Frontal cortex (tissue), 4 donors: Measurements from ENCODE around the gene LAMC1. TPM values are rescaled to one million over a fixed set of nuclear protein-coding genes. Genes with fewer than 3 reads are reported as not detected.
A peak's percentile ranks its signal among the peaks of the same experiment; 100 is the strongest.

ENCODE experiments used
- DNase-seq, 2 donors: peaks; one replicate each; pipeline ENCODE4 v3.0.0; 2012; ENCODE audit warnings: low spot score in 2 of 2
- FAIRE-seq: peaks from 2 replicates; lab custom pipeline; 2012; peaks lifted over from hg19 to GRCh38; lab: Jason Lieb, UNC
- small RNA-seq: library from RNA; depleted of rRNA; stranded (forward); fragments of <200 nt; gene quantifications from one replicate; pipeline ENCODE3, GENCODE V24; 2014
- total RNA-seq: library from RNA; depleted of rRNA; stranded (reverse); fragments of >200 nt; gene quantifications from one replicate; pipeline ENCODE4 v1.2.3, GENCODE V29; 2014
- donor health status: control.
- donor health status: control.
- donor health status: control.

The LAMC1 gene
- total RNA-seq, 1 donor from 2014 or later: 29.3 TPM

GRCh38 chr1:183167676-183168075 is 144.5 kb downstream of the LAMC1 start:
- DNase-seq: no peak
- no peak for FAIRE-seq

DNA sequence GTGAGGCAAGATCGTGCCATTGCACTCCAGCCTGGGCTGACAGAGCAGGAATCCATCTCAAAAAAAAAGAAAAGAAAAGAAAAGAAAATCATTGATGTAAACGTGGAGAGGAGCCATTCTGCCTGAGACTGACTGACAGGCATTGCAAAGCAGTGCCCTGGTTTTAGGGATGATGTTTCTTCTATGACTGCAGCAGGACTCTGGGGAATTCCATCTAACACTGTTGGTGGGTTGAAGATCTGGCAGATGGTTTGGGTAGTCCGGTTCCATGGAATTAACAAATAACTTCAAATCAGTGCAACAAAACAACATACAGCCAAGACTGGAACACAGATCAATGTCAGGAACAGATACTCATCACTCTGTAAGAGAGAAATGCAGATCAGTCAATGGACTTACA is 145.1 kb downstream of the LAMC1 start:
- FAIRE-seq: no peak

DNA sequence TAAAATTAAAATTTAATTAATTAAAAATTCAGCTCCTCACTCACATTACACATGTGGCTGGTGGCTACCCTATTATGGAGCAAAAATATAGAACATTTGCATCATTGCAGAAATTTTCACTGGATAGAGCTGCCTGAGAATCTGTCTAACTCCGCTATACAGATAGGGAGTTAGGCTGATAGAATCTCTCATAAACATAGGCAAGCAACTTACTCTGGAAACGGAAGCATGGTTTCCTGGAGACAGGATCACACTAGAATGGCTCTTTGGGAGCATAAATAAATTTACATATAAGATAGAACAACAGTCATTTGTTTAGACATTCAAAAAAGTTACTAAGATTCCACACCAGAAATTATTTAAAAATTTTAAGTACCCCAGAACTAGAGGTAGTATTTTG is 150.6 kb downstream of the LAMC1 start:
- FAIRE-seq: no peak
- DNase-seq: no peak

More for the DNA sequence above, 145.1 kb downstream of the LAMC1 start:
- no peak for DNase-seq

GRCh38 chr1:183175631-183176030 is 152.4 kb downstream of the LAMC1 start:
- FAIRE-seq: no peak
- DNase-seq: no peak

DNA sequence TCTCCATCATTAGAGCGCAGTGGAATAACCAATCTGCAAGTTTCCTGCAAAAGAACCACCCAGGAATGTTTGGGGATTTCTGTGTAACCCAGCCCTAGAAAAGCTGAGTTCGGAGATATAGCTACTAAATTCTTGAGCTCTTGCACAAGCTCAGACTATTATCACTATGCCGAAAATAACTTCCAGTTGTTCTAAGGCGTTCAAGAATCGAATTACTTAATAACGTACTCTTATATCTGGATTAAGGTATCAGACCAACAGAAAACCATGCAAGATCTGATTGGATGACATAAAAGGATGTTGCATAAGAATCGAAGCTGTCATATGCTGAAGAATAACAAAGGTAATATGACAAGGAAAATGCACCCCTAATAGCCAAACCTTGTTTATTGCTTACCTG is 155.3 kb downstream of the LAMC1 start:
- FAIRE-seq (no peak), DNase-seq (no peak)

DNA sequence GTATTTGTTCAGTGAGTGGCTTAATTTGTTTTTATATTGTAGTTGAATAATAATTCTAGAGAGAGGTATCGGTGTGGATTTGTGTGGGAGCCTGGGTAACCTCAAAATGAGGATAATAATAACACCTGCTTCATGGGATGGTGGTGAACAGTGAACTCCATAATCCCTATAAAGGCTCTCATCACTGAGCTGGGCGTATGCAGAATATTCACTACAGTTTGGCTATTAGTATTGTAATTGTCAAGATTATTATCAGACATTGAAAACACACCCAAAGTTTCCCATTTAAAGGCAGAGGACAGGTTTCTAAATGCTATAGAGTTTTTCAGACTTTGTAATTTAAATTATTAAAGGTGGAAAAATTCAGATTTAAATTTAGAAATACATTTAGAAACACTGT is 155.8 kb downstream of the LAMC1 start:
- no peak for DNase-seq
- FAIRE-seq: no peak

GRCh38 chr1:183180218-183180617 is 157.0 kb downstream of the LAMC1 start:
- FAIRE-seq: no peak
- peak in 1 of 2 donors; percentile 20 for DNase-seq

GRCh38 chr1:183180634-183181056 is 157.4 kb downstream of the LAMC1 start:
- no peak for FAIRE-seq
- DNase-seq: no peak

DNA sequence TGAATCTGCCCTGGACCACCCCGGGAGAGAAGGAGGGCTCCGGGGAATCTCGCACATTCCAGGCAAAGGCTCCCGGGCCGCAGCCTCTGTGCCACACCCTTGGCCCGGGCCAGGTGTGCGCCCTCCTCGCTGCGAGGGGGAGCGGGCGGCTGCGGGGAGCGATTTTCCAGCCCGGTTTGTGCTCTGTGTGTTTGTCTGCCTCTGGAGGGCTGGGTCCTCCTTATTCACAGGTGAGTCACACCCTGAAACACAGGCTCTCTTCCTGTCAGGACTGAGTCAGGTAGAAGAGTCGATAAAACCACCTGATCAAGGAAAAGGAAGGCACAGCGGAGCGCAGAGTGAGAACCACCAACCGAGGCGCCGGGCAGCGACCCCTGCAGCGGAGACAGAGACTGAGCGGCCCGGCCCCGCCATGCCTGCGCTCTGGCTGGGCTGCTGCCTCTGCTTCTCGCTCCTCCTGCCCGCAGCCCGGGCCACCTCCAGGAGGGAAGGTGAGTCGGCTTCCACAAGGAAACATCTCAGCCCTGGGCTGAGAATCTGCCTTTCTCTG is 162.8 kb downstream of the LAMC1 start, which contains the start of gene LAMC2:
Gene LAMC2 (plus strand): TSS at position 324 of the 550 bp plus-strand sequence. CDS start 89 bp downstream, at position 413.
- DNase-seq: peak in 1 of 2 donors; percentile 41
- no peak for FAIRE-seq

- DNase-seq: no peak
- FAIRE-seq: no peak
Measured at GRCh38 chr1:183186841-183187240, 163.6 kb downstream of the LAMC1 start.

GRCh38 chr1:183188240-183188639 is 165.0 kb downstream of the LAMC1 start:
- FAIRE-seq: no peak

GRCh38 chr1:183191833-183192232 is 168.6 kb downstream of the LAMC1 start:
- FAIRE-seq (no peak), DNase-seq (no peak)

More at GRCh38 chr1:183188240-183188639, 165.0 kb downstream of the LAMC1 start:
- DNase-seq: no peak

DNA sequence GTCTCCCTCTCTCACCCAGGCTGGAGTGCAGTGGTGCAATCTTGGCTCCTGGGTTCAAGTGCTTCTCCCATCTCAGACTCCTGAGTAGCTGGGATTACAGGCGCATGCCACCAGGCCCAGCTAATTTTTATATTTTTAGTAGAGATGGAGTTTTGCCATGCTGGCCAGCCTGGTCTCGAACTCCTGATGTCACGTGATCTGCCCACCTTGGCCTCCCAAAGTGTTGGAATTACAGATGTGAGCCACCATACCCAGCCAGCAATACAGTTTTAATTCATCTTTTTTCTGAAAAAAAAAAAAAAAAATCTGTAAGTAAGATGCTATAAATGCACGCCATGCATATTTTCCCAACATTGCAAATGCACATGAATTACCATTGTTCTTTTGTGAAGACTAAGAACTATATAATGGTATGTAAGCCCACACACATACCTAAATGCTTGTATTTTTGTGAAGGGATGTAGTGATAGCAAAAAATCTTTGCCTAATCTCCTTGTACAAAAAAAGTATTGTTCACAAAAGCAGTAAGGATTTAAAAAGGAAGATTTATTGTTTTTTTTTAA is 170.8 kb downstream of the LAMC1 start:
- no peak for FAIRE-seq
- DNase-seq: no peak

DNA sequence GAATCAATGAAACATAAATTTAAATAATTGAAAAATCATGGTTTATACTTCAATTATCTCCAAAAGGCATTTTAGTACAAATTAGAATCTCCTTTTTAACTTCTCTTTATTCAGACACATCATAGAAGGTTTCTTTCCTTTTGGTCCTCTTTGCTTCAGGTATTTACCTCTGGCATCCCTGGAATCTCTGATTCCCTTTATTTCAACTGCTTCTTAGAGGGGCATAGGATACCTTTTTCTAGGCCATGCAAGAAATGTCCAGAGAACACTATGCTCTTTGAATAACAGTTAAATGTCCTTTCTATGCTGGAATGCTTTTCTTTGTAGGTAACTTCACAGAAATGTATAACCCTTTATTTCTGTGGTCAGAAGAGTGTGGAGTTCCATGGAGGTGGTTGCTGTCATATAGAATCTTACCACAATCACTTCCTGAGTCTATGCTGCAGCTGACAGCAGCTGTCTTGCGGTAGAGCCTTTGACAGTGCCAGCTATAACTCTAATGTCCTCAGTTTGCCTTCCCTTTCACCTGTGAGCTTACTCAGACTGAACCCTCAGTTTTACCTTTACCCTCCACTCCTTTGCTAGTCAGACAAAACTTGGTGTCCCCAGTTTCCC is 171.4 kb downstream of the LAMC1 start:
- FAIRE-seq (no peak), DNase-seq (no peak)

DNA sequence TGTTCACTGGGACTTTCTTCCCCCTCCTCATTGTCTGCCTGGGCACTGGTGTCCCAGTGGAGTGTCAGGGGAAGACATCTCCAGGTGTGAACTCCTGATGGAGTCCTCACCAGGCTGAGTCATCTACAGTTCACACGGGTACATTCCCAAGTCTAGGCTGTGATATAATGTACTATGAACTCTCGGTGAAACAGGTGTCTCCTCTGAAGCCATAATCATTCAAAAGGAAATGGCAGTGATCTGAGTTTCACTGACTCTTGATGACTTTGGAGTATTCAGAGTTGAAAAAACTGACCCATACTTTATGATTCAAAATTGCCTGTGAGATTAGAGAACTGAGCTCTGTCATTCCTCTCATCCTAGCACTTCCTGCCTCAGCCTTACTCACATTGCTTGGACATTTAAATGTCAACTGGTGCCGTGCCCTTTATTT is 171.9 kb downstream of the LAMC1 start:
- DNase-seq: no peak
- no peak for FAIRE-seq

Small RNA genes within 50 kb of the gene (small RNA-seq; reads per million reads assigned to genes)
- gene RNU6-41P: not detected

Other genes with a start within 250 kb of the LAMC1 start
- gene NPL, start 233.6 kb upstream of the LAMC1 start, total RNA-seq: 24.1 TPM
- gene DHX9, start 184.1 kb upstream of the LAMC1 start, total RNA-seq: 257 TPM
- gene SHCBP1L, start 70.3 kb upstream of the LAMC1 start, total RNA-seq: not detected
- gene LAMC2, start 162.8 kb downstream of the LAMC1 start, total RNA-seq: 2.0 TPM